ENCODE measurements around the gene UBE2E1.
"Not testable (repeated sequence)": the region's sequence is repeated elsewhere in the genome, so short reads cannot be mapped to it uniquely, and the experiment has no call there.

DNA sequence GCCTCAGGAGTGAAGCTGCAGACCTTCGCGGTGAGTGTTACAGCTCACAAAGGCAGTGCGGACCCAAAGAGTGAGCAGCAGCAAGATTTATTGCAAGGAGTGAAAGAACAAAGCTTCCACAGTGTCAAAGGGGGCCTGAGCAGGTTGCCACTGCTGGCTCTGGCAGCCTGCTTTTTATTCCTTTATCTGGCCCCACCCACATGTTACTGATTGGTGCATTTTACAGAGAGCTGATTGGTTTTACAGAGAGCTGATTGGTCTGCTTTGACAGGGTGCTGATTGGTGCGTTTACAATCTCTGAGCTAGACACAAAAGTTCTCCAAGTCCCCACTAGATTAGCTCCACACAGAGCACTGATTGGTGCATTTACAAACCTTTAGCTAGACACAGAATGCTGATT lies 76.2 kb downstream of the UBE2E1 start:
- TF ChIP-seq, protein P1, sequence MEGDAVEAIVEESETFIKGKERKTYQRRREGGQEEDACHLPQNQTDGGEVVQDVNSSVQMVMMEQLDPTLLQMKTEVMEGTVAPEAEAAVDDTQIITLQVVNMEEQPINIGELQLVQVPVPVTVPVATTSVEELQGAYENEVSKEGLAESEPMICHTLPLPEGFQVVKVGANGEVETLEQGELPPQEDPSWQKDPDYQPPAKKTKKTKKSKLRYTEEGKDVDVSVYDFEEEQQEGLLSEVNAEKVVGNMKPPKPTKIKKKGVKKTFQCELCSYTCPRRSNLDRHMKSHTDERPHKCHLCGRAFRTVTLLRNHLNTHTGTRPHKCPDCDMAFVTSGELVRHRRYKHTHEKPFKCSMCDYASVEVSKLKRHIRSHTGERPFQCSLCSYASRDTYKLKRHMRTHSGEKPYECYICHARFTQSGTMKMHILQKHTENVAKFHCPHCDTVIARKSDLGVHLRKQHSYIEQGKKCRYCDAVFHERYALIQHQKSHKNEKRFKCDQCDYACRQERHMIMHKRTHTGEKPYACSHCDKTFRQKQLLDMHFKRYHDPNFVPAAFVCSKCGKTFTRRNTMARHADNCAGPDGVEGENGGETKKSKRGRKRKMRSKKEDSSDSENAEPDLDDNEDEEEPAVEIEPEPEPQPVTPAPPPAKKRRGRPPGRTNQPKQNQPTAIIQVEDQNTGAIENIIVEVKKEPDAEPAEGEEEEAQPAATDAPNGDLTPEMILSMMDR (IDR thresholded peaks at IDR 0.05) = not testable (repeated sequence)
- TF ChIP-seq EZH2 (IDR thresholded peaks at IDR 0.05; ENCODE audit: borderline replicate concordance, insufficient read depth, low read depth, low read length, poor library complexity, severe bottlenecking) = not testable (repeated sequence)

All from B cell (primary cell).